ENCODE measurements around the gene PTPRK.

DNA sequence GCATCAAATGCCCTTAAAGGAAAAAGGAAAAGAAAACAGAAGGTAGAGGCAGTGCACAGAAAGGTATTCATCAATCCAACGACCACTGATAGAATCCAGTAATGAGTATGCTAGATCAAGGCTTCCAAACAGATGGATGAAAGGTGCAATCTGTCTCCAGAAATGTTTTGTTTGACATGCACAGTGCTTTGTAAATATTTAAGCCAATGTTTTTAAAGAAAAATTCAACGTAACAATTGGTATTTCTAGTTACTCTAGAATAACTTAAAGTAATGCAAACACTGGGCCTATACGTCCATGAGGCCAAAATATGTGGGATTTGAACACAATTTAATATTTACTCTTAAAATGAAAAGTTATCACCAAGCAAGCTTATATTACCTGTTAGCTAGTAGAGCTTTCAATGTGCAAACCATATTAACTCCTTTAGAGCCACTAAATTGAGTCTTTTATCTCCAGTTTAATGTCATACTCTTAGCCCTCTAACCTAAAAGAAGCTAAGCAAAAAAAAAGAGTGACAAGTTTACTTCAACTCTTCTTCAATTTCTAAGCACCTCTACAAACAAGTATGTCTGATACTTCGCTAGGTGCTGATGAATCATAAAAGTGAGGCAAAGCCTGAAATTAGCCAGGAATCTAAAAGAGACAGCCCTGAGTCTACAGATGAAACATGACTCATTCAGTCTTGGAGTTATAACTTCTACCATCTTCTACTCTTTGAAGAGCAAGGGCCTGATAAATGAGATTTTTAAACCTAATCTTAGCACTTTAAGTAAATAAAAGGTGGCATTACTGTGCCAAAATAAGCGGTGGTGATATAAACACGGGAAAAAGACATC is 169.8 kb downstream of the PTPRK start:
- TF ChIP-seq ZNF70 (CRISPR knock-in tag; IDR thresholded peaks at IDR 0.05) (no peak), OSR1 (CRISPR knock-in tag; IDR thresholded peaks at IDR 0.05) (no peak), ZNF565 (CRISPR knock-in tag; conservative IDR thresholded peaks at IDR 0.05; ENCODE audit: low read depth) (no peak), RARB (CRISPR knock-in tag; IDR thresholded peaks at IDR 0.05) (no peak), ESRRG (CRISPR knock-in tag; IDR thresholded peaks at IDR 0.05) (no peak), ARNTL (CRISPR knock-in tag; IDR thresholded peaks at IDR 0.05; ENCODE audit: borderline replicate concordance, low read depth) (no peak), PPARA (CRISPR knock-in tag; IDR thresholded peaks at IDR 0.05; ENCODE audit: borderline replicate concordance) (no peak), ISL1 (CRISPR knock-in tag; IDR thresholded peaks at IDR 0.05) (no peak), GLIS3 (CRISPR knock-in tag; IDR thresholded peaks at IDR 0.05) (no peak), CSDC2 (CRISPR knock-in tag; IDR thresholded peaks at IDR 0.05) (no peak), ZFP30 (CRISPR knock-in tag; IDR thresholded peaks at IDR 0.05) (no peak)
- TF ChIP-seq, protein P1, sequence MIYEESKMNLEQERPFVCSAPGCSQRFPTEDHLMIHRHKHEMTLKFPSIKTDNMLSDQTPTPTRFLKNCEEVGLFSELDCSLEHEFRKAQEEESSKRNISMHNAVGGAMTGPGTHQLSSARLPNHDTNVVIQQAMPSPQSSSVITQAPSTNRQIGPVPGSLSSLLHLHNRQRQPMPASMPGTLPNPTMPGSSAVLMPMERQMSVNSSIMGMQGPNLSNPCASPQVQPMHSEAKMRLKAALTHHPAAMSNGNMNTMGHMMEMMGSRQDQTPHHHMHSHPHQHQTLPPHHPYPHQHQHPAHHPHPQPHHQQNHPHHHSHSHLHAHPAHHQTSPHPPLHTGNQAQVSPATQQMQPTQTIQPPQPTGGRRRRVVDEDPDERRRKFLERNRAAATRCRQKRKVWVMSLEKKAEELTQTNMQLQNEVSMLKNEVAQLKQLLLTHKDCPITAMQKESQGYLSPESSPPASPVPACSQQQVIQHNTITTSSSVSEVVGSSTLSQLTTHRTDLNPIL (CRISPR knock-in tag; IDR thresholded peaks at IDR 0.05; ENCODE audit: low read depth) = no peak
- TF ChIP-seq, protein P2, sequence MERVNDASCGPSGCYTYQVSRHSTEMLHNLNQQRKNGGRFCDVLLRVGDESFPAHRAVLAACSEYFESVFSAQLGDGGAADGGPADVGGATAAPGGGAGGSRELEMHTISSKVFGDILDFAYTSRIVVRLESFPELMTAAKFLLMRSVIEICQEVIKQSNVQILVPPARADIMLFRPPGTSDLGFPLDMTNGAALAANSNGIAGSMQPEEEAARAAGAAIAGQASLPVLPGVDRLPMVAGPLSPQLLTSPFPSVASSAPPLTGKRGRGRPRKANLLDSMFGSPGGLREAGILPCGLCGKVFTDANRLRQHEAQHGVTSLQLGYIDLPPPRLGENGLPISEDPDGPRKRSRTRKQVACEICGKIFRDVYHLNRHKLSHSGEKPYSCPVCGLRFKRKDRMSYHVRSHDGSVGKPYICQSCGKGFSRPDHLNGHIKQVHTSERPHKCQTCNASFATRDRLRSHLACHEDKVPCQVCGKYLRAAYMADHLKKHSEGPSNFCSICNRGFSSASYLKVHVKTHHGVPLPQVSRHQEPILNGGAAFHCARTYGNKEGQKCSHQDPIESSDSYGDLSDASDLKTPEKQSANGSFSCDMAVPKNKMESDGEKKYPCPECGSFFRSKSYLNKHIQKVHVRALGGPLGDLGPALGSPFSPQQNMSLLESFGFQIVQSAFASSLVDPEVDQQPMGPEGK (CRISPR knock-in tag; IDR thresholded peaks at IDR 0.05; ENCODE audit: borderline replicate concordance) = no peak
- TF ChIP-seq, protein P3, sequence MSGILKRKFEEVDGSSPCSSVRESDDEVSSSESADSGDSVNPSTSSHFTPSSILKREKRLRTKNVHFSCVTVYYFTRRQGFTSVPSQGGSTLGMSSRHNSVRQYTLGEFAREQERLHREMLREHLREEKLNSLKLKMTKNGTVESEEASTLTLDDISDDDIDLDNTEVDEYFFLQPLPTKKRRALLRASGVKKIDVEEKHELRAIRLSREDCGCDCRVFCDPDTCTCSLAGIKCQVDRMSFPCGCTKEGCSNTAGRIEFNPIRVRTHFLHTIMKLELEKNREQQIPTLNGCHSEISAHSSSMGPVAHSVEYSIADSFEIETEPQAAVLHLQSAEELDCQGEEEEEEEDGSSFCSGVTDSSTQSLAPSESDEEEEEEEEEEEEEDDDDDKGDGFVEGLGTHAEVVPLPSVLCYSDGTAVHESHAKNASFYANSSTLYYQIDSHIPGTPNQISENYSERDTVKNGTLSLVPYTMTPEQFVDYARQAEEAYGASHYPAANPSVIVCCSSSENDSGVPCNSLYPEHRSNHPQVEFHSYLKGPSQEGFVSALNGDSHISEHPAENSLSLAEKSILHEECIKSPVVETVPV (CRISPR knock-in tag; IDR thresholded peaks at IDR 0.05) = no peak

All from SK-N-SH treated with all-trans-retinoic acid at 6 μM for 48 hours (cell line).